ENCODE results near the gene SKI.

DNA sequence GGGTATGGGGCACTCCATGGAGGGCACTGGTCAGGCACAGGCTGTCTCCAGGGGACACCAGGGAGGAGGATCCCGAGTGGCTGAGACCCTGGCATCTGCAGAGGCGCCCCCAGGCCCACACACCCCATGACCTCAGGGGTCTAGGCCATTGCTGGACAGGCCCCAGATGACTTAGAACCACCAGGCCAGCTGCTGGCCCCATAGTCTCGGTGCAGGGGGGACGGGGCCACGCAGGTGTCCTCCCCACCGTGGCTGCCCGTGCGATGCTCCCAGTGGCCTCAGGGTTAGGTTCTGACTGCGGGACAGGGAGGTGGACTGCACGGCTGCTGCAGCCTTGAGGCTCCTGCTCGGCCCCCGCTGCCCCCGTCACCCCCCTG, 119.3 kb downstream of the SKI start:
- TF ChIP-seq CTCF (IDR thresholded peaks at IDR 0.05) = no peak
- no peak for TF ChIP-seq POLR2AphosphoS5 (IDR thresholded peaks at IDR 0.05)
- TF ChIP-seq POLR2A (IDR thresholded peaks at IDR 0.05) = no peak

All from prostate gland (tissue), 2 donors.